Lower lobe of right lung (tissue), 2 donors: ENCODE data around the gene DEXI. TPM values are rescaled to one million over a fixed set of nuclear protein-coding genes. Genes with fewer than 3 reads are reported as not detected.

ENCODE experiments used
- ATAC-seq, 2 donors: fragments of 200-7000 bp; cut with Tn5 transposase; one replicate each; pipeline ENCODE4 v1.9.1; 2020 to 2022; ENCODE audit warnings: mild to moderate bottlenecking in 2 of 2, moderate library complexity in 2 of 2
- DNase-seq: peaks from one replicate; pipeline ENCODE4 v3.0.0-alpha.2; 2020
- H3K27ac ChIP-seq: fragments of 200-600 bp; one replicate; pipeline ENCODE4 v1.8.0; 2022
- H3K27me3 ChIP-seq: fragments of 200-600 bp; one replicate; pipeline ENCODE4 v1.8.0; 2022; ENCODE audit warnings: low read depth
- H3K36me3 ChIP-seq: fragments of 200-600 bp; one replicate; pipeline ENCODE4 v1.8.0; 2022; ENCODE audit warnings: mild to moderate bottlenecking
- H3K4me1 ChIP-seq: fragments of 200-600 bp; one replicate; pipeline ENCODE4 v1.8.0; 2022
- H3K4me3 ChIP-seq: fragments of 200-600 bp; one replicate; pipeline ENCODE4 v1.8.0; 2022; ENCODE audit warnings: mild to moderate bottlenecking
- H3K9me3 ChIP-seq: fragments of 200-600 bp; one replicate; pipeline ENCODE4 v1.8.0; 2022
- intact Hi-C: fragments of 100-400 bp; cut with DNase I; formaldehyde crosslinking; loops from one replicate; pipeline ENCODE4 v1.11.0; 2022
- long read RNA-seq: library from polyadenylated mRNA; unstranded; transcript quantifications from one replicate; pipeline ENCODE4 v2.0.0, GENCODE V29; 2021
- total RNA-seq: library from RNA; stranded (reverse); fragmentation: NEBNext Ultra II Directional; extraction: Animal tissue kit (Norgen Biotek cat#: 25700); gene quantifications from one replicate; pipeline ENCODE4 v1.2.1, GENCODE V29; 2021
- TF ChIP-seq, protein P1 (sequence below): fragments of 200-600 bp; IDR thresholded peaks from one replicate; pipeline ENCODE4 v1.8.0; 2022; ENCODE audit warnings: antibody characterized with exemption, mild to moderate bottlenecking
- donor health status: DM: no; HTN: yes; CAD: no; lungs with severe emphysema.

DEXI gene
- total RNA-seq = 29.9 TPM
- long read RNA-seq, full-length matches to known transcripts = 47 of 65 reads
- long read RNA-seq, partial matches to known transcripts = 0 of 65 reads
- long read RNA-seq, other reads (novel, unspliced or antisense) = 18 of 65 reads

DNA sequence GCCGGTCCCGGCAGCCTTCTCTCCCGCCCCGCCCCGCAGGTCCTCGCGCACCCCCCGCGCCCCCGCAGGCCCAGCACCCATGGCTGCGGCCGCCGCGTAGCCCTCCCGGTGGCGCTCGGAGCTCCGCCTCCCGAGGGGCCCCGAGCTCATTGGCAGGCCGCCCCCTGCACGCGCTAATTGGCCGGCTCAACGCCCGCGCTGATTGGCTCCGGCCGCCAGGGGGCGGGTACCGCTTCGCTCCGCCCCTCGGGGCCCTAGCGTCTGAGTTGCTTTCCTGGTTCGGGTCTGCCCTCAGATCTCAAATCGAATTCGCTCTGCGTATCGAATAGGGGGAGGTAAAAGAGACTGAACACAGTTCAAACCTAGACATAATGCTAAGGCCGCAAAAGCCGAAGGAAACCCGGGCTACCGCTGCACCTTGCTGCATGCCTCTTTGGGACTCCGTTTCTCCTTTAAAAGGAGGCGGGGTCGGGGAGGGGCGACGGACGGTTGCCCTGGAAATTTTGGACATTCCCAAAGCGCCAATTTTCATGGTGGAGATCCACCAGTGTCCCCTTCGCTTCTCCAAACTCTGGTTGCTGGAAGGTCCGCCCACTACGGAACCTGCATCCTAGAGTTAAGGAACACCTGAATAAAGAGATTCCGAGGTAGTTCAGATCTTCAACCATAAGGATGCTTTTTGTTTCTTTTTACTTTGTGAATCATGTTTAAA lies at the start of gene DEXI:
Gene DEXI (minus strand): TSS at position 117 of the 712 bp plus-strand sequence. CDS start 463 bp downstream, outside the sequence.
- H3K4me1 ChIP-seq = peaks cover 76% of the 10 kb centered on the region
- ATAC-seq = peak; percentile 84 to 88
- no peaks in the 10 kb centered on the region for H3K9me3 ChIP-seq
- DNase-seq = peak; percentile 95
- intact Hi-C loops = no loop called here
- H3K4me3 ChIP-seq = peak within 1 kb of the TSS; percentile 64
- TF ChIP-seq, protein P1, sequence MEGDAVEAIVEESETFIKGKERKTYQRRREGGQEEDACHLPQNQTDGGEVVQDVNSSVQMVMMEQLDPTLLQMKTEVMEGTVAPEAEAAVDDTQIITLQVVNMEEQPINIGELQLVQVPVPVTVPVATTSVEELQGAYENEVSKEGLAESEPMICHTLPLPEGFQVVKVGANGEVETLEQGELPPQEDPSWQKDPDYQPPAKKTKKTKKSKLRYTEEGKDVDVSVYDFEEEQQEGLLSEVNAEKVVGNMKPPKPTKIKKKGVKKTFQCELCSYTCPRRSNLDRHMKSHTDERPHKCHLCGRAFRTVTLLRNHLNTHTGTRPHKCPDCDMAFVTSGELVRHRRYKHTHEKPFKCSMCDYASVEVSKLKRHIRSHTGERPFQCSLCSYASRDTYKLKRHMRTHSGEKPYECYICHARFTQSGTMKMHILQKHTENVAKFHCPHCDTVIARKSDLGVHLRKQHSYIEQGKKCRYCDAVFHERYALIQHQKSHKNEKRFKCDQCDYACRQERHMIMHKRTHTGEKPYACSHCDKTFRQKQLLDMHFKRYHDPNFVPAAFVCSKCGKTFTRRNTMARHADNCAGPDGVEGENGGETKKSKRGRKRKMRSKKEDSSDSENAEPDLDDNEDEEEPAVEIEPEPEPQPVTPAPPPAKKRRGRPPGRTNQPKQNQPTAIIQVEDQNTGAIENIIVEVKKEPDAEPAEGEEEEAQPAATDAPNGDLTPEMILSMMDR = peak; percentile 40
- H3K27ac ChIP-seq = peak within 1 kb of the TSS; percentile 76
- H3K27me3 ChIP-seq = no peaks in the 10 kb centered on the region
- H3K36me3 ChIP-seq = no peaks in the 10 kb centered on the region

DNA sequence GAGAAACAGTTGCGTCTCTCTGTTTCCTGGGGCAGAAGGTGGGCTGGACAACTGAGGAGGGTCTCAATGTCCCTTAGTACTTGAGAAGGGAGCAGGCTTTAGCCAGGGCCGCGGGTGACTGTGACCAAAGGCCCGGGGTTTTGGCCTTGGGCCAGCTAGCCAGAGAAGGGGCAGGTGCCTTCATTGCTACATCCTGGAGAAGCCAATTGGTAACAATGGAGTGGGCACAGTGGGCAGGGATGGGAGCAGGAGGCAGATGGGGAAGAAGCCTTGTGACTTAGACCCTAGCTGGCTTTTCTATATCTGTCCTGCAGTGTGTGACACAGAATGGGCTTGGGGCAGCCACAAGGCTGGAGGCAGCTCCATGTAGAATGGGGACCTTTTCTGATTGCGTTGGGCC lies 48.1 kb upstream of the DEXI start:
- ATAC-seq = no peak
- H3K4me3 ChIP-seq = no peak overlapping the region
- peaks cover 48% of the 10 kb centered on the region for H3K36me3 ChIP-seq
- intact Hi-C loops = no loop called here
- no peak for DNase-seq
- no peaks in the 10 kb centered on the region for H3K4me1 ChIP-seq
- no peaks in the 10 kb centered on the region for H3K9me3 ChIP-seq
- H3K27me3 ChIP-seq = no peaks in the 10 kb centered on the region
- H3K27ac ChIP-seq = no peak overlapping the region
- TF ChIP-seq, protein P1 = no peak

DNA sequence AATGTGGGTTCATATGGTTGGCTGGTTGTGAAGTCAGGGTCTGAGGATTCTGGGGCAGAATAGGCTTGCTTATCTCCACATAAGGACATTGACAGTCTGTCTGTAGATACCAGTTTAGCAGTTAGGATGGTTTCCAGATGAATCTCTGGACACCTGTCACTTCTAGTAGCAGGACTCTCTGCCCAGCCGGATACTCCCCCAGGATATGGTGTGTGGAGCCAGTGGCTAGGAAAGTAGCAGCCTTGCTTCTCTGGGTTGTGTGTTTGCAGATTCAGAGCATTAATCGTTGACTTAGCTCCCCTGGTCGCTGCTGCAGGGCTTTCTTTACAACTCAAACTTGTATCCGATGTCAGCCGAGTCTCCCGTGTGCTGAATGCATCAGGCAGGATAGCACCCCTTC lies 47.3 kb upstream of the DEXI start:
- TF ChIP-seq, protein P1 = no peak
- no peak overlapping the region for H3K27ac ChIP-seq
- no peak for DNase-seq
- no peaks in the 10 kb centered on the region for H3K4me1 ChIP-seq
- intact Hi-C loops = no loop called here
- peaks cover 42% of the 10 kb centered on the region for H3K36me3 ChIP-seq
- H3K4me3 ChIP-seq = no peak overlapping the region
- no peak for ATAC-seq
- no peaks in the 10 kb centered on the region for H3K27me3 ChIP-seq
- H3K9me3 ChIP-seq = no peaks in the 10 kb centered on the region

GRCh38 chr16:10988879-10989278 lies 46.6 kb upstream of the DEXI start:
- ATAC-seq (peak; percentile 26 to 47), DNase-seq (no peak)
- H3K9me3 ChIP-seq = no peaks in the 10 kb centered on the region
- no peaks in the 10 kb centered on the region for H3K27me3 ChIP-seq
- H3K4me1 ChIP-seq = no peaks in the 10 kb centered on the region
- intact Hi-C loops = no loop called here
- H3K36me3 ChIP-seq = peaks cover 42% of the 10 kb centered on the region
- TF ChIP-seq, protein P1 = no peak
- H3K4me3 ChIP-seq = no peak overlapping the region
- peak overlapping the region; percentile 18 for H3K27ac ChIP-seq

DNA sequence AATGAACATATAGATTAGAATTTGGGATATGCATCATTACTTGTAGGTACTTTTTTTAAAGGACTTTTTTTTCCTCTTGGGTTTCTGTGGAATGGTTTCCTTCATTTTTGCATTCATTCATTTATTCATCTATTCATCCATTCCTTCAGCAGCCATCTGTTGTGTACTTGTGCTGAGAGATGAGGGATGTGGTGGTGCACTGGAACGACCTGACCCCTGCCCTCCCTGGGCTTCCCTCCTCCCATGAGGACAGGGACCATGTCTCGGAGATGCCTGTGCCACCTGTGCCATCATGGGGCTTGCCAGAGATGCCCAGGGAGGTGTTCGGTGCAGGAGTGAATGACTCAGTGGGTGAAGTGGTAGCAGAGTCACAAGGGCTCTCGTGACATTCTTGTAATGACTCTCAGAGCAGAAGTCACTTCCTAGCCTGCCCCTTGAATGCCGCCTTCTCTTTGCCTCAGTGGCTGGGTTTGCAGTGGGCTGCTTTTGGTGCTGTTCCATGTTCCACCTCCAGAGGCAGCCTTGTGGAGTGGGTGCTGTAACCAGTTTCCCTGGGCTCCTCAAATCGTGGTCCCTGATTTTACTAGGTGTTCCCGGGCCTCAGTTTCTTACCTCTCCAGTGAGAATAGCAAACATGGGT lies 46.0 kb upstream of the DEXI start:
- Histone ChIP-seq H3K27ac (no peak overlapping the region), H3K9me3 (no peaks in the 10 kb centered on the region), H3K27me3 (no peaks in the 10 kb centered on the region), H3K36me3 (peaks cover 44% of the 10 kb centered on the region), H3K4me3 (no peak overlapping the region), H3K4me1 (no peaks in the 10 kb centered on the region)
- TF ChIP-seq, protein P1 = peak; percentile 46
- peak; percentile 51 for DNase-seq
- peak; percentile 86 to 88 for ATAC-seq
- intact Hi-C loops = no loop called here
